HUES48 (cell line): ENCODE data around the gene INHBB.

Source experiments
- H3K27ac ChIP-seq: one replicate; pipeline ENCODE4 v1.7.0; 2013; ENCODE audit warnings: low read depth, low read length, inconsistent platforms
- H3K27me3 ChIP-seq: 2 replicates; pipeline ENCODE4 v1.6.1; 2013; ENCODE audit warnings: mild to moderate bottlenecking, low read length; ENCODE audit not compliant: control insufficient read depth, insufficient read depth
- H3K36me3 ChIP-seq: 2 replicates; pipeline ENCODE4 v1.6.1; 2013; ENCODE audit warnings: low read length; ENCODE audit not compliant: control insufficient read depth, insufficient read depth
- H3K4me1 ChIP-seq: 2 replicates; pipeline ENCODE4 v1.6.1; 2013; ENCODE audit warnings: mild to moderate bottlenecking, low read length; ENCODE audit not compliant: control insufficient read depth, insufficient read depth
- H3K4me3 ChIP-seq: 2 replicates; pipeline ENCODE4 v1.5.1; 2013; ENCODE audit warnings: mild to moderate bottlenecking, low read depth, low read length
- H3K9ac ChIP-seq: 2 replicates; pipeline ENCODE4 v1.6.1; 2013; ENCODE audit warnings: mild to moderate bottlenecking, low read depth, low read length, moderate library complexity
- H3K9me3 ChIP-seq: 2 replicates; pipeline ENCODE4 v1.6.1; 2013; ENCODE audit warnings: low read length; ENCODE audit not compliant: control insufficient read depth, insufficient read depth

INHBB gene

GRCh38 chr2:120358734-120359465 lies 13.0 kb downstream of the INHBB start:
- Histone ChIP-seq H3K27me3 (no peaks in the 10 kb centered on the region; the same call in 1 of the 2 replicates), H3K4me1 (no peaks in the 10 kb centered on the region), H3K4me3 (no peak overlapping the region), H3K27ac (no peak overlapping the region), H3K9ac (no peak overlapping the region), H3K36me3 (no peaks in the 10 kb centered on the region), H3K9me3 (no peaks in the 10 kb centered on the region)

DNA sequence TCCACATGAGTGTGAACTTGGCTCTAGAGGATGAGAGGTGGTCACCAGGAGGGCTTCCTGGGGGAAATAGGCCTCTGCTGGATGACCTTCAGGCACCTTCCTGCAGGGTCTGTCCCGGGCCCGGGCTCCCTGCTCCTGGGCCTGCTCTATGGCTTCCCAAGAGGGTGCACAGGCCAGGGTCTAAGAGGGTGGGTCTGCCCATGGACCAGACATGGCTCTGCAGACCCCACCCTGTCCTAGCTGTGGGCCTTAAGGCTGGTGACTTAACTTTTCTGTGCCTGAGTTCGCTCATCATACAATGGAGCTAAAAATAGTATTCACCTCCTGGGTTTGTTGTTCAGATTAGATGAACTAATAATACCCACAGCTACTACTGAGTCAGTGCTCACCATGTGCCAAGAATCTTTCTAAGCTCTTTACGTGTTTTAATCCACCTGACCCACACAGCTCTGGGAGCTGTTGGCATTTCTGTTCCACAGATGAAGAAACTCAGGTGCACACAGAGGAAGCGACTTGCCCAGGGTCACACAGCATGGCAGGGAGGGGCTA lies 14.4 kb downstream of the INHBB start:
- H3K27me3 ChIP-seq: no peaks in the 10 kb centered on the region; the same call in 1 of the 2 replicates
- no peak overlapping the region for H3K4me3 ChIP-seq
- H3K27ac ChIP-seq: no peak overlapping the region
- no peaks in the 10 kb centered on the region for H3K9me3 ChIP-seq
- H3K9ac ChIP-seq: no peak overlapping the region
- H3K4me1 ChIP-seq: no peaks in the 10 kb centered on the region
- no peaks in the 10 kb centered on the region for H3K36me3 ChIP-seq

- Histone ChIP-seq H3K36me3 (no peaks in the 10 kb centered on the region), H3K9ac (no peak overlapping the region), H3K4me1 (no peaks in the 10 kb centered on the region), H3K27me3 (no peaks in the 10 kb centered on the region; the same call in 1 of the 2 replicates), H3K9me3 (no peaks in the 10 kb centered on the region), H3K4me3 (no peak overlapping the region), H3K27ac (no peak overlapping the region)
Observed at GRCh38 chr2:120362926-120363325, 17.0 kb downstream of the INHBB start.

GRCh38 chr2:120365236-120365793 lies 19.4 kb downstream of the INHBB start:
- H3K9ac ChIP-seq: no peak overlapping the region
- no peak overlapping the region for H3K4me3 ChIP-seq
- no peaks in the 10 kb centered on the region for H3K36me3 ChIP-seq
- no peak overlapping the region for H3K27ac ChIP-seq
- H3K4me1 ChIP-seq: no peaks in the 10 kb centered on the region
- no peaks in the 10 kb centered on the region; the same call in 1 of the 2 replicates for H3K27me3 ChIP-seq
- no peaks in the 10 kb centered on the region for H3K9me3 ChIP-seq

- Histone ChIP-seq H3K9ac (no peak overlapping the region), H3K27me3 (peaks cover 4% of the 10 kb centered on the region; the same call in 1 of the 2 replicates), H3K4me1 (no peaks in the 10 kb centered on the region), H3K27ac (no peak overlapping the region), H3K36me3 (no peaks in the 10 kb centered on the region), H3K9me3 (no peaks in the 10 kb centered on the region), H3K4me3 (no peak overlapping the region)
Observed at GRCh38 chr2:120366698-120367097, 20.8 kb downstream of the INHBB start.

- Histone ChIP-seq H3K4me3 (no peak overlapping the region), H3K4me1 (peaks cover 5% of the 10 kb centered on the region), H3K27ac (no peak overlapping the region), H3K9ac (no peak overlapping the region), H3K27me3 (peaks cover 9% of the 10 kb centered on the region), H3K9me3 (no peaks in the 10 kb centered on the region), H3K36me3 (no peaks in the 10 kb centered on the region)
Observed at GRCh38 chr2:120367221-120367620, 21.3 kb downstream of the INHBB start.

DNA sequence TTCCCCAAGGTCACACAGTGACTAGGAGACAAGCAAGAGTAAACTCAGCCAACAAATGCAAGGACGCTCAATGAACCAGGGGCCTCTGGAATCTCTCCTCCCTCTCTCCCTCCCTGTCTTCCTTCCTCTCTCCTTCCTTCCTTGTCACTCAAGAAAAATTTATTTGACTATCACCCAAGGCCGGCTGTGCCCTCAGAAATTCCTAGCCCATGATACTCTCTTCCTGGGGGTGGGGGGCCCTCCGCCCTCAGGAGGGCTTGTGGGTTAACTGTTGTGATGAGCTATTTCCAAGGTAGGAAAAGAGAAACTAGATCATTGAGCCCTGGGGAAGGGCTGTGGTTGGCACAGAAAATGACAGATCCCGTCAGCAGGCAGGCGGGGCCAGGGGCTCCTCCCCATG lies 21.7 kb downstream of the INHBB start:
- Histone ChIP-seq H3K27ac (no peak overlapping the region), H3K9ac (no peak overlapping the region), H3K27me3 (peaks cover 10% of the 10 kb centered on the region), H3K9me3 (no peaks in the 10 kb centered on the region), H3K4me1 (peaks cover 9% of the 10 kb centered on the region), H3K36me3 (no peaks in the 10 kb centered on the region), H3K4me3 (no peak overlapping the region)

DNA sequence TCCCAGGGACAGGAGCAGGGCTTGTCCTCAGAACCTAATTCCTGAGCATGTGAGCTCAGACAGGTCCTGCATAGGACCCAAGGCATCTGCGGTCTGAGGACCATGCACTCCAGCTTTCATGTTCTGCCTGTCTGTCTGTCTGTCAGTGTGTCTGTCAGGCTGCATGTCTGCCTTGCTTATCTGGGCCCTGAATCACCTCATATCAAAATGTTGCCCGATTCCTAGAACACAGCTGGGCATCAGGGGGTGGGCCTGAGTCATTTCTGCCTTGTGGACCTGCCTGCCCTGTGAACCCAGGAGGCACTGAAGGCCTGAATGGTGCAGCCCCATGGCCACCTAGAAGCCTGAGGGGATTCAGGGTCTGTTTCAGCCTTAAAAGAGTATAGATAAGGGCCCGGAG lies 22.1 kb downstream of the INHBB start:
- no peak overlapping the region for H3K27ac ChIP-seq
- no peak overlapping the region for H3K4me3 ChIP-seq
- no peaks in the 10 kb centered on the region for H3K36me3 ChIP-seq
- peaks cover 13% of the 10 kb centered on the region for H3K4me1 ChIP-seq
- H3K9me3 ChIP-seq: no peaks in the 10 kb centered on the region
- peaks cover 14% of the 10 kb centered on the region for H3K27me3 ChIP-seq
- H3K9ac ChIP-seq: no peak overlapping the region

- no peaks in the 10 kb centered on the region for H3K36me3 ChIP-seq
- no peaks in the 10 kb centered on the region for H3K9me3 ChIP-seq
- H3K4me3 ChIP-seq: no peak overlapping the region
- H3K9ac ChIP-seq: no peak overlapping the region
- H3K27ac ChIP-seq: no peak overlapping the region
- peaks cover 14% of the 10 kb centered on the region for H3K27me3 ChIP-seq
- H3K4me1 ChIP-seq: peaks cover 20% of the 10 kb centered on the region
Observed at GRCh38 chr2:120369250-120369649, 23.3 kb downstream of the INHBB start.

GRCh38 chr2:120371969-120372625 lies 26.2 kb downstream of the INHBB start:
- no peaks in the 10 kb centered on the region for H3K36me3 ChIP-seq
- H3K9ac ChIP-seq: no peak overlapping the region
- no peak overlapping the region for H3K4me3 ChIP-seq
- peaks cover 34% of the 10 kb centered on the region for H3K27me3 ChIP-seq
- peaks cover 22% of the 10 kb centered on the region for H3K4me1 ChIP-seq
- no peak overlapping the region for H3K27ac ChIP-seq
- H3K9me3 ChIP-seq: no peaks in the 10 kb centered on the region

GRCh38 chr2:120372816-120373215 lies 26.9 kb downstream of the INHBB start:
- peaks cover 40% of the 10 kb centered on the region for H3K27me3 ChIP-seq
- H3K27ac ChIP-seq: peak overlapping the region; percentile 59

More at GRCh38 chr2:120372816-120373215, 26.9 kb downstream of the INHBB start:
- Histone ChIP-seq H3K9ac (no peak overlapping the region), H3K9me3 (no peaks in the 10 kb centered on the region), H3K4me3 (peak overlapping the region; percentile 14), H3K4me1 (peaks cover 22% of the 10 kb centered on the region), H3K36me3 (no peaks in the 10 kb centered on the region)
